Measurements from ENCODE around the gene TRMT112. TPM values are rescaled to one million over a fixed set of nuclear protein-coding genes. Genes with fewer than 3 reads are reported as not detected.

The TRMT112 gene
- total RNA-seq, 1 donor, result 155 TPM

GRCh38 chr11:64284048-64284961 lies 33.1 kb downstream of the TRMT112 start, which contains the start of gene BAD:
Gene BAD (minus strand): TSS chr11:64284665. CDS start chr11:64284368, 297 bp downstream.
- peak; percentile 91 for DNase-seq (ENCODE audit: low read depth)
- peak within 1 kb of the TSS; percentile 81 for H3K4me3 ChIP-seq (ENCODE audit: low read depth, low read length)
- no peak for TF ChIP-seq CTCF (IDR thresholded peaks at IDR 0.05; ENCODE audit: insufficient read depth, low read depth, low read length)

DNA sequence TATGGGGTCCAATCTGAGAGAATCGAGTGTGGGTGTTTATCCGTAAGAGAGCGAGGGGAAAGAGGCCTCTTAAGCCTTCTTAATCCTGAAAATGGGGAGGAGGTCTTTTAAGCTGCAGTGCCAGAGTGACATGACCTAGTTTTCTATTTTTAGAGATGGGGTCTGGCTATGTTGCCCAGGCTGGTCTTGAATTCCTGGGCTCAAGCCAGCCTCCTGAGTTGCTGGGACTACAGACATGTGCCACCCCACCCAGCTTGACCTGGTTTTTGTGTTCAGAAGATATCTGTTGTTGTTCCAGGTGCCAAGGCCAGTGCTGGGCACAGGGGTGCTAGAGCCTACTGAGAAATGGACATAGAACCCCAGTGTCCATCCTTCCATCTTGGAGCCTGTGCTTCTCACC lies 34.3 kb downstream of the TRMT112 start:
- H3K4me3 ChIP-seq (ENCODE audit: low read depth, low read length), result peak overlapping the region; percentile 81
- TF ChIP-seq CTCF (IDR thresholded peaks at IDR 0.05; ENCODE audit: insufficient read depth, low read depth, low read length), result no peak
- DNase-seq (ENCODE audit: low read depth), result no peak

- no peak for DNase-seq (ENCODE audit: low read depth)
- H3K4me3 ChIP-seq (ENCODE audit: low read depth, low read length), result no peak overlapping the region
- TF ChIP-seq CTCF (IDR thresholded peaks at IDR 0.05; ENCODE audit: insufficient read depth, low read depth, low read length), result no peak
Observed at GRCh38 chr11:64281957-64282770, 35.2 kb downstream of the TRMT112 start.

- TF ChIP-seq CTCF (IDR thresholded peaks at IDR 0.05; ENCODE audit: insufficient read depth, low read depth, low read length), result no peak
- no peak overlapping the region for H3K4me3 ChIP-seq (ENCODE audit: low read depth, low read length)
- no peak for DNase-seq (ENCODE audit: low read depth)
Observed at GRCh38 chr11:64278576-64279190, 38.7 kb downstream of the TRMT112 start.

DNA sequence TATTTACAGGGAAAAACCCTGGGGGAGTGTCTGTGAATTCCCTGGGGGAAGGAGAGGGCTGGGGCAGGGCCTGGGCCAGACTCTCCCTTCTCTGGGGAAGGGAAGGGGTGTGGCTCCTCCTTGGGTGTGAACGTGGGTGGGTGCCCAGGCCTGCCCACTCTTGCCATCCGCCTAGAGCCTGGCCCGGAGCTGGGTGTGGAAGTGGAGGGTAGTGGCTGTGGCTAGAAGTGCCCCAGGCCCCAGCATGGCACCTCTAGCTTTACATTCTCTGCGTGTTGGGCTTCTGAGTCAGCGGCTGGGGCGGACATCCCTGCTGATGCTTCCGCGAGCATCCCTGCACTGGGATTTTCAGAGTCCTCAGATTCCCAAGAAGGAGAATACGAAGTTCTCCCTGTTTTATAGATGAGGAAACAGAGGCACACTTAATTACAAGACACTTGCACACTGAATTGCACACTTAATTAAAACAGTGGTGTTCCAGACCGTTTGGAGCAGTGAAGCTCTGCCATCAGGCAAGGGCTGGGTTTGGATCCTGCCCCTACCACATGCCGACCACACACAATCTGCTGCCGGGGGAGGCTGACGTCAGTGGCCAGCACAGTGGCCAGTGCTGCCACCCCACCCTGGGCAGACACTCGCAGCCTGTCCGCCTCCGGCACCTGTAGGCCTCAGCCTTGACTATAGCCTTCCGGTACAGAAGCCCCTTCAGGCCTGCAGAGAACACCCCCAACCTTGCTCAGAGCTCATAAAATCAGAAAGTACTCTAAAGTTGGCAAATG lies 40.5 kb downstream of the TRMT112 start:
- no peak for TF ChIP-seq CTCF (IDR thresholded peaks at IDR 0.05; ENCODE audit: insufficient read depth, low read depth, low read length)
- no peak overlapping the region for H3K4me3 ChIP-seq (ENCODE audit: low read depth, low read length)
- DNase-seq (ENCODE audit: low read depth), result no peak

- no peak for TF ChIP-seq CTCF (IDR thresholded peaks at IDR 0.05; ENCODE audit: insufficient read depth, low read depth, low read length)
- H3K4me3 ChIP-seq (ENCODE audit: low read depth, low read length), result no peak overlapping the region
- DNase-seq (ENCODE audit: low read depth), result no peak
Observed at GRCh38 chr11:64275841-64276240, 41.5 kb downstream of the TRMT112 start.

Data from fibroblast of villous mesenchyme (primary cell).